CD14-positive monocyte (primary cell): ENCODE results near the gene NEFH. TPM values are rescaled to one million over a fixed set of nuclear protein-coding genes. Genes with fewer than 3 reads are reported as not detected.

Experiments used
- DNase-seq, 3 donors: peaks; one replicate each; pipeline ENCODE4 v3.0.0-alpha.2; 2011 to 2022
- H2AFZ ChIP-seq: 2 replicates; pipeline ENCODE4 v1.6.0; 2012; ENCODE audit warnings: mild to moderate bottlenecking, low read depth, low read length, inconsistent platforms; ENCODE audit not compliant: insufficient read depth, poor library complexity, severe bottlenecking
- H3K27ac ChIP-seq, 2 donors: 1 replicate in 1 of 2; 2 replicates in 1 of 2; pipeline ENCODE4 v1.5.1; 2012 to 2013; ENCODE audit warnings: low read length in 2 of 2, control low read depth in 1 of 2, inconsistent platforms in 1 of 2, low read depth in 1 of 2, mild to moderate bottlenecking in 1 of 2
- H3K27me3 ChIP-seq, 2 donors: one replicate each; pipeline versions ENCODE4 v1.6.0 to v1.6.1; 2011 to 2013; ENCODE audit warnings: low read length in 2 of 2; ENCODE audit not compliant: control insufficient read depth in 2 of 2, insufficient read depth in 2 of 2
- H3K36me3 ChIP-seq, 2 donors: replicated peaks in 1 of 2; 1 replicate in 1 of 2; 2 replicates in 1 of 2; pipeline versions ENCODE4 v1.5.1 to v1.6.1; 2012 to 2013; ENCODE audit warnings: low read length in 2 of 2, control low read depth in 1 of 2, inconsistent platforms in 1 of 2, mild to moderate bottlenecking in 1 of 2; ENCODE audit not compliant: insufficient read depth in 2 of 2, control insufficient read depth in 1 of 2
- H3K4me1 ChIP-seq, 2 donors: 1 replicate in 1 of 2; 2 replicates in 1 of 2; pipeline versions ENCODE4 v1.5.1 to v1.6.1; 2012 to 2013; ENCODE audit warnings: low read length in 2 of 2, control low read depth in 1 of 2, inconsistent platforms in 1 of 2, mild to moderate bottlenecking in 1 of 2, moderate library complexity in 1 of 2; ENCODE audit not compliant: insufficient read depth in 2 of 2, control insufficient read depth in 1 of 2
- H3K4me2 ChIP-seq: replicated peaks from 2 replicates; pipeline ENCODE3; 2012; ENCODE audit warnings: low read length, moderate library complexity, mild to moderate bottlenecking; ENCODE audit not compliant: poor library complexity, severe bottlenecking; ENCODE audit errors: extremely low read depth
- H3K4me3 ChIP-seq, 3 experiments: fragments of 200-600 bp in 1 of 3; sonication (generic) in 1 of 3; replicated peaks in 1 of 3; 1 replicate in 2 of 3; 2 replicates in 1 of 3; pipeline ENCODE4 v1.5.1; 2011 to 2013; ENCODE audit warnings: low read length in 3 of 3, mild to moderate bottlenecking in 3 of 3, control low read depth in 2 of 3, low read depth in 2 of 3, inconsistent platforms in 1 of 3, moderate library complexity in 1 of 3
- H3K79me2 ChIP-seq: 2 replicates; pipeline ENCODE4 v1.6.0; 2012; ENCODE audit warnings: mild to moderate bottlenecking, control low read depth, inconsistent platforms, low read length, moderate library complexity; ENCODE audit not compliant: insufficient read depth
- H3K9ac ChIP-seq: 2 replicates; pipeline ENCODE4 v1.6.0; 2017; ENCODE audit warnings: low read length, mild to moderate bottlenecking; ENCODE audit not compliant: insufficient read depth, poor library complexity, severe bottlenecking
- H3K9me3 ChIP-seq, 2 donors: replicated peaks in 1 of 2; 1 replicate in 1 of 2; 2 replicates in 1 of 2; pipeline versions ENCODE4 v1.5.1 to v1.6.1; 2012 to 2013; ENCODE audit warnings: low read length in 2 of 2, control low read depth in 1 of 2; ENCODE audit not compliant: control insufficient read depth in 1 of 2, insufficient read depth in 1 of 2
- H4K20me1 ChIP-seq: 2 replicates; pipeline ENCODE4 v1.6.0; 2012; ENCODE audit warnings: mild to moderate bottlenecking, low read length, control low read depth, moderate library complexity; ENCODE audit not compliant: insufficient read depth
- H3K27ac Mint-ChIP-seq, 7 donors: one replicate each; pipeline ENCODE4 v1.8.0; 2020; ENCODE audit warnings: mild to moderate bottlenecking in 7 of 7, mixed read lengths in 7 of 7, moderate library complexity in 6 of 7, inconsistent platforms in 2 of 7
- H3K27me3 Mint-ChIP-seq, 3 donors: one replicate each; pipeline ENCODE4 v1.8.0; 2021 to 2022; ENCODE audit warnings: low read depth in 3 of 3, mild to moderate bottlenecking in 3 of 3, mixed read lengths in 3 of 3, moderate library complexity in 3 of 3, inconsistent platforms in 1 of 3
- H3K36me3 Mint-ChIP-seq, 2 donors: one replicate each; pipeline ENCODE4 v1.8.0; 2020; ENCODE audit warnings: mixed read lengths in 2 of 2, inconsistent platforms in 1 of 2, mild to moderate bottlenecking in 1 of 2
- H3K4me1 Mint-ChIP-seq: one replicate; pipeline ENCODE4 v1.8.0; 2020; ENCODE audit warnings: mild to moderate bottlenecking, mixed read lengths
- H3K4me3 Mint-ChIP-seq, 2 donors: one replicate each; pipeline ENCODE4 v1.8.0; 2020; ENCODE audit warnings: mild to moderate bottlenecking in 2 of 2, mixed read lengths in 2 of 2, moderate library complexity in 1 of 2
- H3K9me3 Mint-ChIP-seq, 7 donors: one replicate each; pipeline ENCODE4 v1.8.0; 2020 to 2022; ENCODE audit warnings: mixed read lengths in 7 of 7, mild to moderate bottlenecking in 6 of 7, moderate library complexity in 6 of 7, inconsistent platforms in 2 of 7
- WGBS: methylation state at CpG from one replicate; pipeline ENCODE4 v1.1.5; 2013; ENCODE audit warnings: missing lambda C conversion rate; ENCODE audit not compliant: insufficient coverage; 5-methylcytosine and 5-hydroxymethylcytosine counted together
- intact Hi-C, 2 donors: fragments of 100-400 bp; cut with micrococcal nuclease; formaldehyde crosslinking; loops; one replicate each; pipeline versions ENCODE4 v1.15.0 to v1.15.1; 2023
- polyA plus RNA-seq, 3 donors: library from polyadenylated mRNA; depleted of rRNA in 1 of 3; unstranded in 2 of 3; stranded (reverse) in 1 of 3; fragments of 300-500 nt in 2 of 3; fragments of >200 nt in 1 of 3; fragmentation: Illumina TruSeq in 2 of 3; gene quantifications; 1 replicate in 2 of 3; 2 replicates in 1 of 3; pipeline ENCODE4 v1.2.3, GENCODE V29; 2012 to 2021
- TF ChIP-seq, protein P1 (sequence below): fragments of 200-600 bp; IDR thresholded peaks from one replicate; pipeline ENCODE4 v1.8.0; 2022; ENCODE audit warnings: antibody characterized with exemption, mild to moderate bottlenecking

The NEFH gene
- polyA plus RNA-seq, 3 donors: 0.20 to 1.2 (median 0.74) TPM

DNA sequence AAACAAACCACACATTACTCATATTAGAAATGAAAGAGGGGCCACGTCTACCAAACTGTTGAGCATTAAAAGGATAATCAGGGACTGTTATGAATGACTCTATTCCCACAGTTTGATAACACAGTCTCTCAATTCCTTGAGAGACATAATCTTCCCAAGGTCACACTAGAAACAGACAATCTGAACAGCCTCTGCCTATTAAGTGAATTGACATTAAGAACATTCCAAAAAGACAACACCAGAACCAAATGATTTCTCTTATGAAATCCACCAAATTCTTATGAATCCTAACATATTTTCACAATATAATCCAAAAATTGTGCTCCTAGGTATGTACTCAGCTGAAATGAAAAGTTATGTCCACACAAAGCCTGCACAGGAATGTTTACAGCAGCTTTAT is 37.0 kb upstream of the NEFH start:
- no CpG with 5 or more reads among the region's 1 CpG for WGBS
- H3K9me3 ChIP-seq: no peaks in the 10 kb centered on the region
- no peak overlapping the region for H3K4me2 ChIP-seq
- no peak for DNase-seq
- H3K9ac ChIP-seq: no peak overlapping the region
- H3K4me1 Mint-ChIP-seq: no peaks in the 10 kb centered on the region
- H3K27me3 Mint-ChIP-seq: peaks cover 2 to 6% (median 4%) of the 10 kb centered on the region in 3 donors
- H3K27ac Mint-ChIP-seq: no peak overlapping the region
- H2AFZ ChIP-seq: no peak overlapping the region
- H3K27ac ChIP-seq: no peak overlapping the region
- H3K79me2 ChIP-seq: no peaks in the 10 kb centered on the region
- no peaks in the 10 kb centered on the region for H4K20me1 ChIP-seq
- TF ChIP-seq, protein P1, sequence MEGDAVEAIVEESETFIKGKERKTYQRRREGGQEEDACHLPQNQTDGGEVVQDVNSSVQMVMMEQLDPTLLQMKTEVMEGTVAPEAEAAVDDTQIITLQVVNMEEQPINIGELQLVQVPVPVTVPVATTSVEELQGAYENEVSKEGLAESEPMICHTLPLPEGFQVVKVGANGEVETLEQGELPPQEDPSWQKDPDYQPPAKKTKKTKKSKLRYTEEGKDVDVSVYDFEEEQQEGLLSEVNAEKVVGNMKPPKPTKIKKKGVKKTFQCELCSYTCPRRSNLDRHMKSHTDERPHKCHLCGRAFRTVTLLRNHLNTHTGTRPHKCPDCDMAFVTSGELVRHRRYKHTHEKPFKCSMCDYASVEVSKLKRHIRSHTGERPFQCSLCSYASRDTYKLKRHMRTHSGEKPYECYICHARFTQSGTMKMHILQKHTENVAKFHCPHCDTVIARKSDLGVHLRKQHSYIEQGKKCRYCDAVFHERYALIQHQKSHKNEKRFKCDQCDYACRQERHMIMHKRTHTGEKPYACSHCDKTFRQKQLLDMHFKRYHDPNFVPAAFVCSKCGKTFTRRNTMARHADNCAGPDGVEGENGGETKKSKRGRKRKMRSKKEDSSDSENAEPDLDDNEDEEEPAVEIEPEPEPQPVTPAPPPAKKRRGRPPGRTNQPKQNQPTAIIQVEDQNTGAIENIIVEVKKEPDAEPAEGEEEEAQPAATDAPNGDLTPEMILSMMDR: no peak
- no peaks in the 10 kb centered on the region for H3K36me3 ChIP-seq
- H3K4me1 ChIP-seq: no peaks in the 10 kb centered on the region
- no peak overlapping the region for H3K4me3 ChIP-seq
- no peak overlapping the region for H3K4me3 Mint-ChIP-seq
- no peaks in the 10 kb centered on the region for H3K36me3 Mint-ChIP-seq
- no peaks in the 10 kb centered on the region for H3K27me3 ChIP-seq
- no peaks in the 10 kb centered on the region for H3K9me3 Mint-ChIP-seq
- intact Hi-C loops: no loop called here

DNA sequence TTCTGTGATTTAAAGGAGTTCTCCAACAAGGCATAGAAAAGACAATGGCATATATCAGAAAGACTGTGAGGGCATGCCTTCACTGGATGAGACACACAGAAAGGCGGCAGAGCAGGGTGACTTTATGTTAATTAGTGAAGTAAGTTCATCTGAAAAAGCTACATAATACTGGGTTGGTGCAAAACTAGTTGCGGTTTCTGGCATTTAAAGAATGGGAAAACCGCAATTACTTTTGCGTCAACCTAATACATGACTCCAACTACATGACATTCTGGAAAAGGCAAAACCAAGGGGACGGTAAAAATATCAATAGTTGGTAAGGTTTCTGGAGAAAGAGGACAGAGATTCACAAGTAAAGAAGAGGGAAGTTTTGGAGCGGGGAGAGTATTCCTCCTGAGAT is 36.6 kb upstream of the NEFH start:
- intact Hi-C loops: no loop called here
- H3K27ac ChIP-seq: no peak overlapping the region
- Mint-ChIP-seq H3K9me3 (no peaks in the 10 kb centered on the region), H3K4me3 (no peak overlapping the region), H3K27ac (no peak overlapping the region), H3K27me3 (peaks cover 2 to 5% (median 4%) of the 10 kb centered on the region in 3 donors), H3K4me1 (no peaks in the 10 kb centered on the region), H3K36me3 (no peaks in the 10 kb centered on the region)
- WGBS: 100% methylated on average over 1 of the region's 6 CpGs
- no peak overlapping the region for H3K4me3 ChIP-seq
- no peaks in the 10 kb centered on the region for H3K27me3 ChIP-seq
- no peak for DNase-seq
- no peaks in the 10 kb centered on the region for H3K36me3 ChIP-seq
- no peaks in the 10 kb centered on the region for H3K4me1 ChIP-seq
- TF ChIP-seq, protein P1: no peak
- H3K79me2 ChIP-seq: no peaks in the 10 kb centered on the region
- H2AFZ ChIP-seq: no peak overlapping the region
- H4K20me1 ChIP-seq: no peaks in the 10 kb centered on the region
- H3K9ac ChIP-seq: no peak overlapping the region
- no peaks in the 10 kb centered on the region for H3K9me3 ChIP-seq
- H3K4me2 ChIP-seq: no peak overlapping the region
